ENCODE data around the gene GNA14. TPM values are rescaled to one million over a fixed set of nuclear protein-coding genes. Genes with fewer than 3 reads are reported as not detected.

GNA14 gene
- total and polyA plus RNA-seq, 2 donors (not counting 3 experiments of a cell fraction or from before 2014, with no cell fraction given): 2.1 to 3.3 TPM

- Histone ChIP-seq H3K36me3 (ENCODE audit: control insufficient read depth in 2 of 2, extremely low read depth in 1 of 2, insufficient read depth in 2 of 2, low read length in 2 of 2) (no peaks in the 10 kb centered on the region), H3K9me3 (replicated peaks; ENCODE audit: control insufficient read depth, insufficient read depth, low read length) (no peaks in the 10 kb centered on the region), H3K27ac (ENCODE audit: insufficient read depth, low read depth, low read length) (no peak overlapping the region), H3K27me3 (ENCODE audit: control insufficient read depth in 2 of 2, insufficient read depth in 2 of 2, low read length in 2 of 2) (peaks cover 1 to 6% of the 10 kb centered on the region in 2 experiments), H2AFZ (ENCODE audit: low read depth, low read length) (peak overlapping the region; percentile 70), H3K4me1 (ENCODE audit: control insufficient read depth, extremely low read depth, insufficient read depth, low read length) (peaks cover 18% of the 10 kb centered on the region), H3K9me1 (replicated peaks; ENCODE audit: control insufficient read depth, extremely low read depth, insufficient read depth, low read length) (no peaks in the 10 kb centered on the region), H3K4me2 (ENCODE audit: insufficient read depth, low read length) (peak overlapping the region; percentile 93), H3K79me2 (ENCODE audit: control insufficient read depth, insufficient read depth, low read length) (no peaks in the 10 kb centered on the region), H3K9ac (replicated peaks; ENCODE audit: extremely low read depth, insufficient read depth, low read length) (peak overlapping the region; percentile 26), H4K20me1 (replicated peaks; ENCODE audit: control insufficient read depth, extremely low read depth, insufficient read depth, low read length) (no peaks in the 10 kb centered on the region), H3K4me3 (replicated peaks in 1 of 3; ENCODE audit: insufficient read depth in 1 of 3, low read depth in 1 of 3, low read length in 3 of 3) (peak overlapping the region; percentile 9 to 69 (median 54))
- intact Hi-C loops (cut with micrococcal nuclease): loop anchor here (1.0 to 10.0 kb wide), 5 partner anchors 59 to 477 kb away; no protein-coding TSS in a partner anchor
- DNase-seq (ENCODE audit: low read depth, low spot score): peak; percentile 36
- CTCF ChIA-PET: interaction anchor here (0.6 to 6.9 kb wide), 16 partner anchors 9 to 330 kb away, joined by 3 to 97 read pairs (median 4); no protein-coding TSS in a partner anchor
- POLR2A ChIA-PET: interaction anchor here (0.6 kb wide), 1 partner anchor 495 kb away, joined by 5 read pairs; no protein-coding TSS in a partner anchor
- peak; percentile 26 for FAIRE-seq
- dilution Hi-C loops (cut with MboI; ENCODE audit: extremely low pct_ligation_motif_present, low sequenced_read_pairs): no loop called here
- TF ChIP-seq, protein P1, sequence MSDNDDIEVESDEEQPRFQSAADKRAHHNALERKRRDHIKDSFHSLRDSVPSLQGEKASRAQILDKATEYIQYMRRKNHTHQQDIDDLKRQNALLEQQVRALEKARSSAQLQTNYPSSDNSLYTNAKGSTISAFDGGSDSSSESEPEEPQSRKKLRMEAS (IDR thresholded peaks at IDR 0.05; ENCODE audit: insufficient read depth, insufficient read length): no peak
- TF ChIP-seq EZH2 (IDR thresholded peaks at IDR 0.05; ENCODE audit: borderline replicate concordance, low read depth, low read length, severe bottlenecking) (peak; percentile 69), POLR2A (IDR thresholded peaks at IDR 0.05; ENCODE audit: low read depth, low read length) (no peak)
- no TSS peak for BruUV-seq (replicated peaks)
These were observed 572 bp downstream of the GNA14 start for GRCh38 chr9:77647267-77648233.

DNA sequence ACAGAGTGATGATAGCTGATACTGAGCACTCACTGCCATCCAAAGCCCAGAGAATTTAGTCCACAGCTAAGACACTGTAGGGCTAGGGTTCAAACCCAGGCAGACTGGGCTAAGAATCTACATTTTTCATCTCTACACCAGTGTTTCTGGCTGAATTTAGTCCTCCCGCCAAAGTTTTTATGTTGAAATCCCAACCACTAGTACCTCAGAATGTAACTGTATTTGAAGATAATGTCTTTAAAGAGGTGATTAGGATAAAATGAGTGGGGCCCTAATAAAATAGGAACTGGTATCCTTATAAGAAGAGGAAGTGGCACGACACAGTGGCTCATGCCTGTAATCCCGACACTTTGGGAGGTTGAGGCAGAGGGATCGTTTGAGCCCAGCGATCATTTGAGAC lies 4.3 kb downstream of the GNA14 start:
- ChIA-PET POLR2A (no interaction called here), CTCF (no interaction called here)
- intact Hi-C loops (cut with micrococcal nuclease): loop anchor here (10.0 kb wide), 2 partner anchors 349 to 481 kb away; no protein-coding TSS in a partner anchor
- dilution Hi-C loops (cut with MboI; ENCODE audit: extremely low pct_ligation_motif_present, low sequenced_read_pairs): no loop called here
- DNase-seq (ENCODE audit: low read depth, low spot score) (no peak), FAIRE-seq (no peak)
- no peak overlapping the region for H3K4me2 ChIP-seq (ENCODE audit: insufficient read depth, low read length)
- no peak overlapping the region for H3K27ac ChIP-seq (ENCODE audit: insufficient read depth, low read depth, low read length)
- TF ChIP-seq CTCF (IDR thresholded peaks at IDR 0.05; ENCODE audit: extremely low read depth in 1 of 2, insufficient read depth in 1 of 2, low read depth in 1 of 2, low read length in 2 of 2) (no peak), EZH2 (IDR thresholded peaks at IDR 0.05; ENCODE audit: borderline replicate concordance, low read depth, low read length, severe bottlenecking) (no peak), MYC (IDR thresholded peaks at IDR 0.05; ENCODE audit: low read depth, low read length) (no peak), POLR2A (IDR thresholded peaks at IDR 0.05; ENCODE audit: low read depth, low read length) (no peak), JUN (IDR thresholded peaks at IDR 0.05; ENCODE audit: borderline replicate concordance, insufficient read depth, insufficient read length, low read depth) (no peak)
- TF ChIP-seq, protein P1 (IDR thresholded peaks at IDR 0.05; ENCODE audit: insufficient read depth, insufficient read length): no peak
- H3K36me3 ChIP-seq (ENCODE audit: control insufficient read depth in 2 of 2, extremely low read depth in 1 of 2, insufficient read depth in 2 of 2, low read length in 2 of 2): no peaks in the 10 kb centered on the region
- H3K9me1 ChIP-seq (replicated peaks; ENCODE audit: control insufficient read depth, extremely low read depth, insufficient read depth, low read length): no peaks in the 10 kb centered on the region
- no peaks in the 10 kb centered on the region for H4K20me1 ChIP-seq (replicated peaks; ENCODE audit: control insufficient read depth, extremely low read depth, insufficient read depth, low read length)
- peaks cover 5 to 6% of the 10 kb centered on the region in 2 experiments for H3K27me3 ChIP-seq (ENCODE audit: control insufficient read depth in 2 of 2, insufficient read depth in 2 of 2, low read length in 2 of 2)
- no peak overlapping the region for H3K9ac ChIP-seq (replicated peaks; ENCODE audit: extremely low read depth, insufficient read depth, low read length)
- no peak overlapping the region for H2AFZ ChIP-seq (ENCODE audit: low read depth, low read length)
- no peaks in the 10 kb centered on the region for H3K9me3 ChIP-seq (replicated peaks; ENCODE audit: control insufficient read depth, insufficient read depth, low read length)
- no peaks in the 10 kb centered on the region for H3K79me2 ChIP-seq (ENCODE audit: control insufficient read depth, insufficient read depth, low read length)
- H3K4me3 ChIP-seq (replicated peaks in 1 of 3; ENCODE audit: insufficient read depth in 1 of 3, low read depth in 1 of 3, low read length in 3 of 3): no peak overlapping the region
- H3K4me1 ChIP-seq (ENCODE audit: control insufficient read depth, extremely low read depth, insufficient read depth, low read length): peaks cover 13% of the 10 kb centered on the region
- no TSS peak for BruUV-seq (replicated peaks)
